Measurements from ENCODE around the gene NCMAP. TPM values are rescaled to one million over a fixed set of nuclear protein-coding genes. Genes with fewer than 3 reads are reported as not detected.

NCMAP gene
- polyA plus RNA-seq, 1 donor (not counting 4 experiments of a cell fraction or from before 2014, with no cell fraction given) = 0.05 TPM

DNA sequence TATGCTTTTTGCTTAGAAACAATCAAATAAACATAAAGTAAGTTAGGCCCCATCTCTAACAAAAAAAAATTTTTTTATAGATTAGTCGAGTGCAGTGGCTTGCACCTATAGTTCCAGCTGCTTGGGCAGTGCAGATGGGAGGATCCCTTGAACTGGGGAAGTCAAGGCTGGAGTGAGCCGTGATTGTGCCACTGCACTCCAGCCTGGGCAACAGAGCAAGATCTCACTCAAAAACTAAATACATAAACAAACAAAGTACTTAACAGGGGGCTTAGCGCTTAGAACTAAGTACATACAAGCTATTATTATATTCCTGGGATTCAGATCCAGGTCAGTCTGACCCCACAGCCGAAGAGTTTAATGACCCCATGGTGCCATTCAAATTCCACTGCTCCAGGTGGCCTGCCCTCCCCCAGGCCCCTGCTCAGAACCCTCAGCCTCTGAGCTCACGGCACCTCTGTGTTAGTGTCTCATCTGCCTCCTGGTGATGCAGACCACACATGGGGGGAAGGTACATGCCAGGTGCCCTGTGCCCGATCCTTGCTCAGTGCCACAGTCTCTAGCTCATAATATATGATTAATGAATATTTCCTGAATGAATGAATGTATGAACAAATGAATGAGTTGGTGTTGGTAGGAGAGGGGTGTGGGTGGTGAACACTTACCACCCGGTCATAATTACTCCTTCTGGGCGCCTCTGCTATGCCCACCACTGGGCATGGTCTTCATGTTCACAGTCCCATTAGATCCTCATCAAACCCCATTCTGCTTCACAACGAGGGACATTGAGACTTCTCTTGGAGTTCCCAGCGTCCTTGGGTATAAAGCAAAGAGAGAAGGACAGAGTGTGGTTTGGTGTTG lies 14.6 kb downstream of the NCMAP start:
- H3K9me3 ChIP-seq (ENCODE audit: control insufficient read depth, low read depth, low read length) = no peaks in the 10 kb centered on the region
- DNase-seq (ENCODE audit: low read depth, low spot score) = no peak
- H3K27me3 ChIP-seq (ENCODE audit: control insufficient read depth, extremely low read depth, insufficient read depth, low read length) = no peaks in the 10 kb centered on the region
- no peaks in the 10 kb centered on the region for H3K79me2 ChIP-seq (ENCODE audit: control insufficient read depth, insufficient read depth, low read length)
- H3K27ac ChIP-seq (ENCODE audit: control insufficient read depth, insufficient read depth, low read length) = no peak overlapping the region
- no peak overlapping the region for H2AFZ ChIP-seq (ENCODE audit: control insufficient read depth, low read length)
- H3K4me3 ChIP-seq (ENCODE audit: control insufficient read depth in 2 of 3, extremely low read depth in 1 of 3, insufficient read depth in 2 of 3, low read depth in 1 of 3, low read length in 3 of 3) = no peak overlapping the region
- no peaks in the 10 kb centered on the region for H3K36me3 ChIP-seq (ENCODE audit: control insufficient read depth in 2 of 2, extremely low read depth in 1 of 2, insufficient read depth in 2 of 2, low read length in 2 of 2)
- no peak overlapping the region for H3K4me2 ChIP-seq (ENCODE audit: control insufficient read depth, extremely low read depth, insufficient read depth, low read depth, low read length)
- H4K20me1 ChIP-seq (ENCODE audit: control insufficient read depth, extremely low read depth, insufficient read depth, low read length) = no peaks in the 10 kb centered on the region
- no peak overlapping the region for H3K9ac ChIP-seq (ENCODE audit: control insufficient read depth, extremely low read depth, insufficient read depth, low read length)
- TF ChIP-seq EZH2 (IDR thresholded peaks at IDR 0.05; ENCODE audit: low read length) = no peak
- TF ChIP-seq, protein P1, sequence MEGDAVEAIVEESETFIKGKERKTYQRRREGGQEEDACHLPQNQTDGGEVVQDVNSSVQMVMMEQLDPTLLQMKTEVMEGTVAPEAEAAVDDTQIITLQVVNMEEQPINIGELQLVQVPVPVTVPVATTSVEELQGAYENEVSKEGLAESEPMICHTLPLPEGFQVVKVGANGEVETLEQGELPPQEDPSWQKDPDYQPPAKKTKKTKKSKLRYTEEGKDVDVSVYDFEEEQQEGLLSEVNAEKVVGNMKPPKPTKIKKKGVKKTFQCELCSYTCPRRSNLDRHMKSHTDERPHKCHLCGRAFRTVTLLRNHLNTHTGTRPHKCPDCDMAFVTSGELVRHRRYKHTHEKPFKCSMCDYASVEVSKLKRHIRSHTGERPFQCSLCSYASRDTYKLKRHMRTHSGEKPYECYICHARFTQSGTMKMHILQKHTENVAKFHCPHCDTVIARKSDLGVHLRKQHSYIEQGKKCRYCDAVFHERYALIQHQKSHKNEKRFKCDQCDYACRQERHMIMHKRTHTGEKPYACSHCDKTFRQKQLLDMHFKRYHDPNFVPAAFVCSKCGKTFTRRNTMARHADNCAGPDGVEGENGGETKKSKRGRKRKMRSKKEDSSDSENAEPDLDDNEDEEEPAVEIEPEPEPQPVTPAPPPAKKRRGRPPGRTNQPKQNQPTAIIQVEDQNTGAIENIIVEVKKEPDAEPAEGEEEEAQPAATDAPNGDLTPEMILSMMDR (optimal IDR thresholded peaks at IDR 0.05 in 1 of 3, IDR thresholded peaks at IDR 0.05 in 1 of 3, conservative IDR thresholded peaks at IDR 0.05 in 1 of 3; ENCODE audit: extremely low read depth in 1 of 3, insufficient read depth in 2 of 3, low read length in 3 of 3) = no peak
- H3K9me1 ChIP-seq (ENCODE audit: control insufficient read depth, extremely low read depth, insufficient read depth, low read length) = no peaks in the 10 kb centered on the region
- dilution Hi-C loops (cut with MboI; ENCODE audit: extremely low pct_ligation_motif_present, low sequenced_read_pairs) = no loop called here
- H3K4me1 ChIP-seq (ENCODE audit: control insufficient read depth, extremely low read depth, insufficient read depth, low read length) = peaks cover 18% of the 10 kb centered on the region
- FAIRE-seq = no peak

DNA sequence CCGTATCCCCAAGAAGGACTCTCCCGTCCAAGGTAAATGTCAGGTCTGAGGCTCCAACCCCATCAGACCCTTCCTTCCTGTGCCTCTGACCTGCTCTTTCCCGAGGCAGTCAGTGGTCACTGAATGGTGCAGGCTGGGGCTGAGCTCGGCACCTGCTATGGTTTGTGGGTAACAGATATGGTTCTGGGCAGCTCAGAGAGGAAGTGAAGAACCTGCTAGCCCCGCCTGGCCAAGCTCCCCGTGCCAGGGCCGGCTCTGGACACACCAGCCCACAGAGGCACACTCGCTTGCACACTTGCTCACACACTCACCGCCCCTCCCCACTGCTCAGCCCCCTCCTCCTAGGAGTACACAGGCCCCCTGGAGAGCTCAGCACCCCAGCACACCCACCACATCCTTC lies 16.4 kb downstream of the NCMAP start:
- no peak overlapping the region for H3K4me2 ChIP-seq (ENCODE audit: control insufficient read depth, extremely low read depth, insufficient read depth, low read depth, low read length)
- FAIRE-seq (no peak), DNase-seq (ENCODE audit: low read depth, low spot score) (no peak)
- H2AFZ ChIP-seq (ENCODE audit: control insufficient read depth, low read length) = no peak overlapping the region
- no peaks in the 10 kb centered on the region for H3K9me1 ChIP-seq (ENCODE audit: control insufficient read depth, extremely low read depth, insufficient read depth, low read length)
- H3K27me3 ChIP-seq (ENCODE audit: control insufficient read depth, extremely low read depth, insufficient read depth, low read length) = no peaks in the 10 kb centered on the region
- no peak overlapping the region for H3K9ac ChIP-seq (ENCODE audit: control insufficient read depth, extremely low read depth, insufficient read depth, low read length)
- no peak overlapping the region for H3K27ac ChIP-seq (ENCODE audit: control insufficient read depth, insufficient read depth, low read length)
- dilution Hi-C loops (cut with MboI; ENCODE audit: extremely low pct_ligation_motif_present, low sequenced_read_pairs) = no loop called here
- TF ChIP-seq EZH2 (IDR thresholded peaks at IDR 0.05; ENCODE audit: low read length) = no peak
- TF ChIP-seq, protein P1 (optimal IDR thresholded peaks at IDR 0.05 in 1 of 3, IDR thresholded peaks at IDR 0.05 in 1 of 3, conservative IDR thresholded peaks at IDR 0.05 in 1 of 3; ENCODE audit: extremely low read depth in 1 of 3, insufficient read depth in 2 of 3, low read length in 3 of 3) = no peak
- no peaks in the 10 kb centered on the region for H3K36me3 ChIP-seq (ENCODE audit: control insufficient read depth in 2 of 2, extremely low read depth in 1 of 2, insufficient read depth in 2 of 2, low read length in 2 of 2)
- no peaks in the 10 kb centered on the region for H4K20me1 ChIP-seq (ENCODE audit: control insufficient read depth, extremely low read depth, insufficient read depth, low read length)
- no peak overlapping the region for H3K4me3 ChIP-seq (ENCODE audit: control insufficient read depth in 2 of 3, extremely low read depth in 1 of 3, insufficient read depth in 2 of 3, low read depth in 1 of 3, low read length in 3 of 3)
- H3K79me2 ChIP-seq (ENCODE audit: control insufficient read depth, insufficient read depth, low read length) = no peaks in the 10 kb centered on the region
- H3K4me1 ChIP-seq (ENCODE audit: control insufficient read depth, extremely low read depth, insufficient read depth, low read length) = peaks cover 8% of the 10 kb centered on the region
- no peaks in the 10 kb centered on the region for H3K9me3 ChIP-seq (ENCODE audit: control insufficient read depth, low read depth, low read length)

Measured in keratinocyte (primary cell).